ENCODE measurements around the gene PLAGL2. TPM values are rescaled to one million over a fixed set of nuclear protein-coding genes. Genes with fewer than 3 reads are reported as not detected.
A peak's percentile ranks its signal among the peaks of the same experiment; 100 is the strongest.
"Not testable (repeated sequence)": the region's sequence is repeated elsewhere in the genome, so short reads cannot be mapped to it uniquely, and the experiment has no call there.

The PLAGL2 gene
- total RNA-seq, 1 donor from 2014 or later, result 34.9 TPM

DNA sequence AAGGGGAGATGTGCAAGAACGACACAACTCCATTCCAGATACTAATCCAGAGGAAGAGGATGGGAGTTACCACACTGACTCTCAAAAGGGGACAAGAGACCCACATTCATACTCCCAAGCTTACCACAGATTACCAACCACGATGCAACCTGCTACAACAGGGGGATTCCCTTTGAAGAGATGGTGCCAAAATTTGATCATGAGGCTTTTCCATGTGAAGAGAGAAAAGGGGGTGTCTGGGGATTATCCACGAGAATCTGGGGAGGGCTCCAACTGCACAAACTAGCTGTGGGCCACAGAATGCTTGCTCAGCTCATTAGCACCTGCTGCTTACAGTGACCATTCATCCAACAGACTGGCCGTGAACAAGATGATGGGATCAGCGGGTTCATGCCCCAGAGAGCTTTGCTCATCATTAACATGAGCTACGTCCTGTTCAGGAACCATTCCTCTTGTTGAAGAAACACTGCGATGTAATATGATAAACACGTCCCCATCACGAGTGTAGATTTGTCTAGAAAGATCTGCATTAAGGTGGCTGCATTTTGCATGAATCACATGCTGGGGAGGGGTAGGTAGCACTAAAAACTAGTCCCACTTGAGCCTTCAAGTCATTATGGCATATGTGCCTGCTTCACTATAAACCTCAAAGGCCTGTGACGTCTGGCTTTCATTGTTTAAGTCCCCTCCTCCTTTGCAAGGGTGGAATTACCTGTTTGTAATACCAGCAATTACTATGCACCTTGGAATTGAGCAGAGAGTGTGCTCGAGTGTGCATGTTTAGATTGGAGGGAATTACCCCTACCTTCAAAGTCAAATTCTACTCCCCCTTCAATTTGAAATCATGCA is 4.0 kb downstream of the PLAGL2 start:
- Mint-ChIP-seq H3K4me1 (ENCODE audit: low read depth, unreplicated experiment) (peaks cover 44% of the 10 kb centered on the region), H3K4me3 (ENCODE audit: unreplicated experiment) (peak overlapping the region; percentile 27), H3K9me3 (ENCODE audit: unreplicated experiment) (peaks cover 9% of the 10 kb centered on the region), H3K27me3 (ENCODE audit: unreplicated experiment) (peaks cover 5% of the 10 kb centered on the region), H3K36me3 (ENCODE audit: unreplicated experiment) (no peaks in the 10 kb centered on the region), H3K27ac (ENCODE audit: unreplicated experiment) (peak overlapping the region; percentile 12)
- no peak for DNase-seq
- TF ChIP-seq, protein P1, sequence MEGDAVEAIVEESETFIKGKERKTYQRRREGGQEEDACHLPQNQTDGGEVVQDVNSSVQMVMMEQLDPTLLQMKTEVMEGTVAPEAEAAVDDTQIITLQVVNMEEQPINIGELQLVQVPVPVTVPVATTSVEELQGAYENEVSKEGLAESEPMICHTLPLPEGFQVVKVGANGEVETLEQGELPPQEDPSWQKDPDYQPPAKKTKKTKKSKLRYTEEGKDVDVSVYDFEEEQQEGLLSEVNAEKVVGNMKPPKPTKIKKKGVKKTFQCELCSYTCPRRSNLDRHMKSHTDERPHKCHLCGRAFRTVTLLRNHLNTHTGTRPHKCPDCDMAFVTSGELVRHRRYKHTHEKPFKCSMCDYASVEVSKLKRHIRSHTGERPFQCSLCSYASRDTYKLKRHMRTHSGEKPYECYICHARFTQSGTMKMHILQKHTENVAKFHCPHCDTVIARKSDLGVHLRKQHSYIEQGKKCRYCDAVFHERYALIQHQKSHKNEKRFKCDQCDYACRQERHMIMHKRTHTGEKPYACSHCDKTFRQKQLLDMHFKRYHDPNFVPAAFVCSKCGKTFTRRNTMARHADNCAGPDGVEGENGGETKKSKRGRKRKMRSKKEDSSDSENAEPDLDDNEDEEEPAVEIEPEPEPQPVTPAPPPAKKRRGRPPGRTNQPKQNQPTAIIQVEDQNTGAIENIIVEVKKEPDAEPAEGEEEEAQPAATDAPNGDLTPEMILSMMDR (IDR thresholded peaks at IDR 0.05; ENCODE audit: partially characterized antibody, unreplicated experiment), result no peak

DNA sequence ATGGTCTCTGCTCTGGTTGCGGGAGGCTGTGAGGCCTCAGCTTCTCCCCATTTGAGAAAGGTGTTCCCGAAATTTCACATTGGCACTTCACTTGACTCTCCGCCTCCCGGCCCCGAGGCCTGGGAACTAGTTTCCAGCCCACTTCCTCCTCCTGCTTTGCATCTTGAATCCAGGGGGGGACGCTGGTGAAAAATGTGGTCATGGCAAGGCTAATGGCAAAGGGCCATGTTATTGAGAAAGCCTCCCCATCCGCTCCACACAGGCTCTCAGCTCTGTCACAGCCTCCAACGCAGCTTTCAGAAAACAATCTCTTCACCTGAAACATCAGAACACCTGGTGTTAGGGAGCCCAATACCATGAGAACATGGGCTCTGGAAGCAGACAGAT is 5.6 kb downstream of the PLAGL2 start:
- H3K4me3 Mint-ChIP-seq (ENCODE audit: unreplicated experiment), result no peak overlapping the region
- TF ChIP-seq, protein P1 (IDR thresholded peaks at IDR 0.05; ENCODE audit: partially characterized antibody, unreplicated experiment), result no peak
- peaks cover 4% of the 10 kb centered on the region for H3K9me3 Mint-ChIP-seq (ENCODE audit: unreplicated experiment)
- no peak overlapping the region for H3K27ac Mint-ChIP-seq (ENCODE audit: unreplicated experiment)
- no peak for DNase-seq
- H3K36me3 Mint-ChIP-seq (ENCODE audit: unreplicated experiment), result no peaks in the 10 kb centered on the region
- peaks cover 4% of the 10 kb centered on the region for H3K27me3 Mint-ChIP-seq (ENCODE audit: unreplicated experiment)
- peaks cover 40% of the 10 kb centered on the region for H3K4me1 Mint-ChIP-seq (ENCODE audit: low read depth, unreplicated experiment)

DNA sequence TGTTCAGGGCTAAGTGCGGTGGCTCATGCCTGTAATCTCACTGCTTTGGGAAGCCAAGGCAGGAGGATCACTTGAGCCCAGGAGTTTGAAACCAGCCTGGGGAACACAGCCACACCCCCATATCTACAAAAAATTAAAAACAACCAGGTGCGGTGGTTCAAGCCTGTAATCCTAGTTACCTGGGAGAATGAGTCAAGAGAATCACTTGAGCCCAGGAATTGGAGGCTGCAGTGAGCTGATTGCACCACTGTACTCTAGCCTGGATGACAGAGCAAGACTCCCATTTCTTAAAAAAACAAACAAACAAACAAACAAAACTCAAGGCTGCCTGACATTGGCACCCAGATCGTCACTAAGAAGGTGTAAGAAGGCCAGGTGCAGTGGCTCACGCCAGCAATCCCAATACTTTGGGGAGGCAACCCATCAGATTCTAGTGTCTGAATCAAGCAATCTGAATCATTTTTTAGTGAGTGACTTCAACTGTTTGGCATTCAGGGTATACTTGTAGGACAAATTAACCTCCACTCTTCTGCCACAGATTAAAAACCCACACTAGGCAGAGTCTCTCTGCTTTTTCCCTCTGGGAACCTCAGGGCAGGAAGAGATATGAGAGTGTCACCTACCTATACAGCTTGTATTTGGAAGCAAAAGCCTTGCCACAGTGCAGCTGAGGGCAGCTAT is 6.1 kb downstream of the PLAGL2 start:
- no peak for DNase-seq
- peaks cover 4% of the 10 kb centered on the region for H3K9me3 Mint-ChIP-seq (ENCODE audit: unreplicated experiment)
- H3K27ac Mint-ChIP-seq (ENCODE audit: unreplicated experiment), result no peak overlapping the region
- TF ChIP-seq, protein P1 (IDR thresholded peaks at IDR 0.05; ENCODE audit: partially characterized antibody, unreplicated experiment), result no peak
- no peak overlapping the region for H3K4me3 Mint-ChIP-seq (ENCODE audit: unreplicated experiment)
- H3K4me1 Mint-ChIP-seq (ENCODE audit: low read depth, unreplicated experiment), result peaks cover 35% of the 10 kb centered on the region
- H3K36me3 Mint-ChIP-seq (ENCODE audit: unreplicated experiment), result no peaks in the 10 kb centered on the region
- H3K27me3 Mint-ChIP-seq (ENCODE audit: unreplicated experiment), result no peaks in the 10 kb centered on the region

DNA sequence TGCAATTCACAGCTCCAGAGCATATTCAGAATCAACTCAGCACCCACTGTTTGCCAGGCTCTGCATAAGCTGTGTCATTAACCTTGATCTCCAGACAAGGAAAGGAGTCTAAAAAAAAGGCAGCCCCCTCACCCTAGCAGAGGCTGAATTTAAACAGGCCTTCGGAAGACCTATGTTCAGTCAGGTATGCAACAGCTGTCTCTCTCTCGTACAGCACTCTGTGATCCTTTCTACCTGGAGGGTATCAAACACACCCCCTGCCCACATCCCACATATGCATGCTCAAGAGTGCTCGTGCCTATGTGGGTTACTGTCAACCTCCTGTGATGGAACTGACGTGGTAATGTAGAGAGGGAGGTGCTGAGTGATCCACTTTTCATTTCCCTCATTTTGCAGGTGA is 8.5 kb downstream of the PLAGL2 start:
- H3K4me1 Mint-ChIP-seq (ENCODE audit: low read depth, unreplicated experiment), result peaks cover 12% of the 10 kb centered on the region
- no peak overlapping the region for H3K27ac Mint-ChIP-seq (ENCODE audit: unreplicated experiment)
- H3K36me3 Mint-ChIP-seq (ENCODE audit: unreplicated experiment), result no peaks in the 10 kb centered on the region
- peaks cover 3% of the 10 kb centered on the region for H3K27me3 Mint-ChIP-seq (ENCODE audit: unreplicated experiment)
- H3K9me3 Mint-ChIP-seq (ENCODE audit: unreplicated experiment), result no peaks in the 10 kb centered on the region
- no peak for DNase-seq
- TF ChIP-seq, protein P1 (IDR thresholded peaks at IDR 0.05; ENCODE audit: partially characterized antibody, unreplicated experiment), result no peak
- no peak overlapping the region for H3K4me3 Mint-ChIP-seq (ENCODE audit: unreplicated experiment)

DNA sequence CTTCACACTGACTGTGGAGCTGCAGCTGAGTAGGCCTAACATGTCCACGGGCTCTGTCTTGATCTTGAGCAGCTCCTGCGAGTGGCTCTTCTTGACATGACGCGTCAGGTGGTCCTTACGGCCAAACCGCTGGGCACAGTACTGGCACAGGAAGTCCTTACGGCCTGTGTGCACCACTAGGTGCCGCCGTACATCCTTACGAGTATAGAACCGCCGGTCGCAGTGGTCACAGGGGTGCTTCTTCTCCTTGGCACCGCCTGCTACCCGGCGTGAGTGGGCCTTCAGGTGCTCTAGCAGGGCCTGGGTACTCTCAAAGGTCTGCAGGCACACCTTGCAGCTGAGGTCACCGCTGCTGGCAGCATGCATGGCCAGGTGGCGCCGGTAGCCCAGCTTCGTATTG is 10.4 kb downstream of the PLAGL2 start:
- not testable (repeated sequence) for DNase-seq

DNA sequence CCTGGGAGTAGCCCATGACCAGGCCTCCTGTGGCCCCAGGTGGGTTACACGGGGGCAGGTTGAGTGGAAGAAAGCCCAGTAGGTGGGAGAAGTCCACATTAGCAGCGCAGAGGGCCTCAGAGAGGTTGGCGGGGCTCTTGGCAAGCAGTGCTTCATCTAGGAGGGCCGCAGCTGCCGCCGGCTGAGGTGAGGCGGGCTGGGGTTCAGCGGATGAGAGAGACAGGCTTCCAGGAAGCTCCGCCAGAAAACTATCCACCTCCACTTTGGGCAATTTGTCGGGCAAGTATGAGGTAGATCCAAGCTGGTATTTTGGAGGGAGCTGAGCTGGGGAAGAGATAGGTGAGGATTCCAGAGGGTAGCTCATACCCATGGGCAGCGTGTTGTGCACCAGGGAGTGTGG is 10.9 kb downstream of the PLAGL2 start:
- H3K4me3 Mint-ChIP-seq (ENCODE audit: unreplicated experiment); H3K9me3 Mint-ChIP-seq (ENCODE audit: unreplicated experiment); H3K27ac Mint-ChIP-seq (ENCODE audit: unreplicated experiment); H3K36me3 Mint-ChIP-seq (ENCODE audit: unreplicated experiment); DNase-seq; H3K27me3 Mint-ChIP-seq (ENCODE audit: unreplicated experiment); H3K4me1 Mint-ChIP-seq (ENCODE audit: low read depth, unreplicated experiment): not testable (repeated sequence)

More for the DNA sequence above, 10.4 kb downstream of the PLAGL2 start:
- H3K4me3 Mint-ChIP-seq (ENCODE audit: unreplicated experiment); H3K27ac Mint-ChIP-seq (ENCODE audit: unreplicated experiment); H3K9me3 Mint-ChIP-seq (ENCODE audit: unreplicated experiment); H3K4me1 Mint-ChIP-seq (ENCODE audit: low read depth, unreplicated experiment); H3K27me3 Mint-ChIP-seq (ENCODE audit: unreplicated experiment); H3K36me3 Mint-ChIP-seq (ENCODE audit: unreplicated experiment): not testable (repeated sequence)
